HG03460 (cell line): ENCODE measurements around the gene DIO3.

ENCODE experiments used
- ATAC-seq: cut with Tn5 transposase; IDR thresholded peaks from one replicate; pipeline ENCODE4 v1.9.1; 2021; ENCODE audit not compliant: unreplicated experiment

Gene DIO3

DNA sequence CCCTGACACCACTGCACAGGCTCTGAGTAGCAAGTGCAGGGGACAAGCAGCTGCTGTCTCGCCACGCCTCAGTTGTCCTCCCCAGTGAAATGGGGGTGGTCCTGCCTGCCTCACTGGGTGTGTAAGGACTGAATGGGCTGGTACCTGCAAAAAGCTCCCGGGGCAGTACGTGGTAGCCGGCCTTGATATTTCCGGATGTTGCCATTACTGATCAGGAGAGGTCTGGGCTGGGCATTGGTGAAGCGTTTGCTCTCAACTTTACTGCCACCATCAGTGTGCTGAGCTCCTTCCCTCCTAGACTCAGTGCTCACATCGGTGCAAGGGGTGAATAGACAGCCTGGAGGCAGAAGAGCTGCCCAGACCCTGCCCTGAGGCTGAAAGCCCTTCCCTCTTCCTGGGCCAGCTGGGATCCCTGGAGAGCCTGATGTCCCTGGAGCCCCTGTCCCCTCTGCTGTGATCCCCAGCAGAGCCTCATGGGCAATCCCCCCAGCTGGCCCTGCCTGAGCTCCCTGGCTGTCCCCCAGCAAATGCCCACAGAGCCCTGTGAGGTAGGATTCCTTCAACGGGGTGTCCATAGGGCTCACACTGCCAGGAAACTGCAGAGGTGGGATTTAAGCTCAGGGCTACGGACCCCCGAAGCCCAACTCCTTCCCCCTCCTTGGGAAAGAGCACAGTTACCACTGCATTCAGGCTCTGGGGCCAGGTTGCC, 18.2 kb downstream of the DIO3 start:
- ATAC-seq, result no peak

DNA sequence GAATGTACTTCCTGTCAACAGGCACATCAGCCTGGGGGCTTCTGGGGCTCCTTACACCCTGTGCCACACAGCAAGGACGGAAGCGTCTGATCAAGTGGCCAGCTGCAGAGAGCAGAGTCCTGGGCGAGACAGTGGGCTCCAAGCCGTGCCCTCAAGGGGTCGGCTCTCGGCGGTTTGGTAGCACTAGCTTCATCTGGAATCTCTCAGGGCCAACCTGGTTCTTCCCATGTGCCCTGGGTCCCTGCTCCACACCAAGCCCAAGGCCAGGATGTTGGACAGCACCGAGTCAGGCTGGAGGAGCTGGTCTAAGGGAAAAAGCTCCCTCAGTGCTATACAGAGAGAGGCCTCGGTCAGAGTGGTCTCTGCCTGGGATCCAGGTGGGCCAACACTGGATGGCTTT, 20.5 kb downstream of the DIO3 start:
- ATAC-seq, result no peak

GRCh38 chr14:101582294-101582693, 21.0 kb downstream of the DIO3 start:
- no peak for ATAC-seq

GRCh38 chr14:101583006-101583714, 21.9 kb downstream of the DIO3 start:
- no peak for ATAC-seq

DNA sequence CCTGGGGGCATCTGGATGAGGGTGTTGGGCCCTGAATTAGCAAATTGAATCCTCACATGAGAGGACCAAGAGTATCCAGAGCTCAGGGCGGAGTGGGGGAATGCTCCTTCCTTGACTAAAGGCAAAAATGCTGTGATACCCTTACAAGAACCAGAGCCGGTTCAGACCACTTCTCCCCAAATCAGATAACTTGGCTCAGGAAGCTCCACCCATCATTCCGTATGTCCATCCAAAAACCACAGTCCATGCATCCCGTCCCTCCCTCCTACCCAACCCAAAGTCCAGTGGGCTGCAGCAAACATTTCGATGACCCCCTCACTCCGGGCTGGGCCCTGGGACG, 22.4 kb downstream of the DIO3 start:
- ATAC-seq, result no peak

- no peak for ATAC-seq
Observed at GRCh38 chr14:101584055-101584859, 23.0 kb downstream of the DIO3 start.

- no peak for ATAC-seq
Observed at GRCh38 chr14:101585211-101585610, 23.9 kb downstream of the DIO3 start.

DNA sequence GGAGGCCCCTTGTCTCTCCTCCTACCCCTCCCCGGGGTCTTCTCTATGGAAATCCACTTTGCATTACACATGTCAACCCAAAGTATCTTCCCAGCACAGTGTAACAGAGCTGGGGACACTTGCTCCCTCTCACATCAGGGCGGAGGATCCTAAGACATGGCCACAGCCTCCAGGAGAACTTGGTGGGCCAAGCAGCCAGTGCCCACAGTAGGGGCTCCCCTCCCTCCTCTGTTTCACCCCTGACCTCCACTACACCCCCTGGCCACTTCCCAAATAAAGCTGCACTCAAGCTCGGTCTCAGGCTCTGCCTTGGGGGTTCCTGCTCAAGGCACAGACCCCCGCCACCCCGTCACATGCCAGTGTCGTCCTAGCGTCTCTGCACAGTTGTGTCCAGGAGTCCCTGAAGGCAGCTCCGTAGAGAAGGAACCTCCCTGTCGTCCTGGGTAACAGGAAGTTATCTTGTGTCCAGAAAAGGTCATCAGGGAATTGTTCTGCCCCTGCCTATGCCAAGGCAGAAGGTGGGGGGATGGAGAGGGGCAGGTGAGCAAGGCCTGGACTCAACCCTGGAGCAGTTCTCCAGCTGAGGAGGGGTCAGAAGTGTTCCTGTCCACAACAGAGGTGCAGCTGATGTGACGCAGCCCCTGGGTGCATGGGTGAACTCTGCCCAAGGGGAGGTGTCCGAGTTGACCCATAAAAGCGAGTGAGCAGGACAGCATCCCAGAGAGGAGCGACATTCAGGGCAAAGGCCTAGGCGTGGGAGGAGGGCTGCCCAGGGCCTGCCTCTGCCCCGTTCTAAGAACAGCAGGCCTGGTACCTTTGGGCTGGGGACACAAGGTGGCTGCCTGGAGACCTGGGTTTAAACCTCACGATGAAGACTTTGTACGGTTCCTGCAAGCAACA, 25.5 kb downstream of the DIO3 start:
- no peak for ATAC-seq

- ATAC-seq, result no peak
Observed at GRCh38 chr14:101587441-101587911, 26.2 kb downstream of the DIO3 start.

DNA sequence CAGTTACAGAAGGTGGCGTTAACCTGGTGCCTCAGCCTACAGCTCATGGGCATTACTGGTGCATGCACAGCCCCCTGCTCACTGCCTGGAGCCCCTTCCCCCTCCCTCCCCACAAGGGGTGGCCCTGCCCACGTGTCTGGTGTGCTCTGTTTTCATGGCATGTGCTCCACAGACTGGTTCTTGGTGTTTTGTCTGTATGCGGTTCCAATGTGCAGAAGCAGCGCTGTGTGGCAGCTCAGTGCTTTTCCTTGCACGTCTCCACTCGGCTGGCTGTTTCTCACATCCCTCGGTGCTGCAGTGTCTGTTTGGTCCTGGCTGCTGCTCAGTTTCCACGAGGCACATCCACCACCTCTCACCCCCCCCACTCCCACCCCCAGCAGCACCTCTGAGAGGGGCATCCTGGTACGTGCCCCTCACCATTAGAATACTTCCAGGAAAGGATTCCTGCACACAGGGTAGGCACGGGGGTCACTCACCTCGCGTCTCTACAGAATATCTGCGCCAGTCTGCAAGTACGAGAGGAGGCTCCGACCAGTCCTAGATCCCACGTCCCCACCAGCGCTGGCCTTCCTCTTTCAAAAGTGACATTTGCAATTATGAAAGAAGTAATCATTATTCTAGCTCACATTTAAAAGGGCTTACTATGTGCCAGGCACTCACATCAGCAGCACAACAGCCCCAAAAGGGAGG, 27.1 kb downstream of the DIO3 start:
- ATAC-seq, result no peak

- ATAC-seq, result no peak
Observed at GRCh38 chr14:101588990-101589389, 27.7 kb downstream of the DIO3 start.

- no peak for ATAC-seq
Observed at GRCh38 chr14:101589486-101590015, 28.3 kb downstream of the DIO3 start.

DNA sequence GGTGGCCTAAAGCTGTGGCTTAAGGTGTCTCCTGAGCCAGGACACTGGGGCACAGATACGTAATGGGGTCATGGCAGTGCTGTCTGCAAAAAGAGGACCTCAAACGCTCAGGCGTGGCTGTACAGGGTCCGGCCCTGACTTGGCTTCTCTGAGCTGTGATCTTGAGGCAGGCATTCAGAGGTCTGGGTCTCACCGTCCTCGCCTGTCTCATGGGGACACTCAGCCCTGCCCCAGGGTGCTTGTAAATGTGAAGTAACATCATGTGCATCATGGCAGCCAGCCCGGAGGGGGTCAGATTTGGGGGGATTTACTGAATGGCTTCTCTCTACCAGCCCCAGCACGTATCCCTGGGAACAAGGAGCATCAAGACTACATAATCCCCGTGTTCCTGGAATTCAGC, 28.8 kb downstream of the DIO3 start:
- no peak for ATAC-seq

- no peak for ATAC-seq
Observed at GRCh38 chr14:101590616-101591015, 29.3 kb downstream of the DIO3 start.

DNA sequence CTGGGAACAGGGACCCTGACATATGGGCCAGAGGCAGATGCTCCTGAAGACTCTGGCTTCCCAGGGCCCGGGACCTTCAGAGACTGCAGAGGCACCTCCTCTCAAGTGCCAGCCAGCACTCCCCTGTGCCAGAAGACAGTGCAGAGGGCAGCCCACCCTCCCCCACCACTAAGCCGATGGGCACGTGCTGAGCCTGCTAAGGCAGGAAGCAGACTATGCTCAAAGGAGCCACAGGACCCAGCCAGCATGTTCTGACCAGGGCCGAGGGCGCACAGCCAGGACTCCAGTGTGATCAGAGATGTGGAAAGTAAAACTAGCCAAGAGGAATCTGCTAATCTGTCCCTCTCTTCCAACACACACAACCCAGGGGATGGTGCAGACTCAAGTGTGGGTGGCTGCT, 29.8 kb downstream of the DIO3 start:
- ATAC-seq, result no peak

DNA sequence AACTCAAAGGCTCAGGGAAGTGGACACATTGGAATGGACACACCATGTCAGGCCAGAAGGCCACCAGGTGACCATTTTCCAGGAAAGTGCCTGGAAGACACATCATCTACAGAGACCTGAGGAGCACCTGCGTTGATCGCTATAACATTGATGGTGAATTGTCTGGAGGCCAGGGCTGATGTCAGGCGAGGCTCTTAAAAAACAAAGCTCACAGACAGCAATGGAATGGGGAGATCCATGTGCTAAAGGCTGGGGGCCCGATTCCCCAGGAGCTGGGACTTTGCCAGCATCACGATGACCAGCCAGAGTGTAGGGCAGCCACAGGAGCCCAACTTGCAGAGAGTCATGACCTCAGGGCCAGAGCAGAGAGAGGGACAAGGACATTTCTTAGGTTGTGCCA, 30.3 kb downstream of the DIO3 start:
- no peak for ATAC-seq

- no peak for ATAC-seq
Observed at GRCh38 chr14:101593411-101594238, 32.3 kb downstream of the DIO3 start.

DNA sequence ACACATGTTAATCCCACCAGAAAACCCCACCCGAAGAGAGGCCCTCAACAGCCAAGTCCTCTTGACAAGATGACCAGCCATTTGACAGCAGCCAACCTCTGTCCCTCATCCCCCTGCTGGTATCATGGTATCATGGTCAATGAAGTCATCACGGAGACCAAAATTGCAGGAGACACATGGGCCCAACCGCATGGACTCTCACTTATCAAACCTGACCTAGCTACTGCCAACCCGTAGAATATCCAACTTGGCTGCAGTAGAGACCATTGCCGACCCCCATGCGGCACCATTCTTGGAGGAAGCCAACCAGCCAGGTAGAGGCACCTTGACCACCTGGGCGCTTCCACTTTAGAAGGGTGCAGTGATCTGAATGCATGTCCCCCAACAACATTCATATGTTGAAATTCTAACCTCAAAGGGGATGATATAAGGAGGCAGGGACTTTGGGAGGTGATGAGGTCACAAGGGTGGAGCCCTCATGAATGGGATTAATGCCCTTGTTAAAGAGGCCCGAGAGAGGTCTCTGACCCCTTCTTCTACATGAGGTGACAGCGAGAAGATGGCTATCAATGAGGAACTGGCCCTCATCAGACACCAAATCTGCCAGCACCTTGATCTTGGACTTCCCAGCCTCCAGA, 33.3 kb downstream of the DIO3 start:
- no peak for ATAC-seq

- ATAC-seq, result no peak
Observed at GRCh38 chr14:101595349-101595748, 34.1 kb downstream of the DIO3 start.
